Femur (tissue), 1 donor: ENCODE results near the gene PKMYT1.
"Not testable (repeated sequence)": the region's sequence is repeated elsewhere in the genome, so short reads cannot be mapped to it uniquely, and the experiment has no call there.

Experiments
- DNase-seq: peaks from one replicate; pipeline ENCODE4 v3.0.0-alpha.2; 2017

Gene PKMYT1

DNA sequence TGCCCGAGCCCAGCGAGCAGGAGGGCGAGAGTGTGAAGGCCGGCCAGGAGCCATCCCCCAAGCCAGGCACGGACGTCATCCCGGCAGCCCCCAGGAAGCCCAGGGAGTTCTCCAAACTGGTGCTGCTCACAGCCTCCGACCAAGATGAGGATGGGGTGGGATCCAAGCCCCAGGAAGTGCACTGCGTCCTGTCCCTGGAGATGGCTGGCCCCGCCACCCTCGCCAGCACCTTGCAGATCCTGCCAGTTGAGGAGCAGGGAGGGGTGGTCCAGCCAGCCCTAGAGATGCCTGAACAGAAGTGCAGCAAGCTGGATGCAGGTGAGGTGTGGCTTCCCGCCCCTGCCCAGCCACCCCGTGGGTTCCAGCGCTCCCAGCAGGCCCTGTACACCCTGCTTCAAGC, 50.6 kb downstream of the PKMYT1 start:
- no peak for DNase-seq

- DNase-seq, result no peak
Measured at GRCh38 chr16:2928796-2929195, 51.5 kb downstream of the PKMYT1 start.

DNA sequence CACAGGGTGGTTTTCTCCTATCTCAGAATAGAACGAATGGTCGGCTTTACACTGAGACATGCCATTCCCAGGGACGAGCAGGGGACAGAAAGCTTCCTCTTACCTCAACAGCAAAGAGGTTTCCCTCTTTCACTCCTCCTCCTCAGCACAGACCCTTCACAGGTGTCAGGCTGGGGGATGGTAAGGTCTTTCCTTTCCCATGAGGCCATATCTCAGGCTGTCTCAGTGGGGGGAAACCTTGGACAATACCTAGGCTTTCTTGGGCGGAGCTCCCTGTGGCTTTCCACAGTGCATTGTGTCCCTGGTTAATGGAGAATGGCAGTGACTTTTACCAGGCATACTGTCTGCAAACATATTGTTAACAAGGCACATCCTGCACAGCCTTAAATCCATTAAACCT, 52.1 kb downstream of the PKMYT1 start:
- DNase-seq, result not testable (repeated sequence)

DNA sequence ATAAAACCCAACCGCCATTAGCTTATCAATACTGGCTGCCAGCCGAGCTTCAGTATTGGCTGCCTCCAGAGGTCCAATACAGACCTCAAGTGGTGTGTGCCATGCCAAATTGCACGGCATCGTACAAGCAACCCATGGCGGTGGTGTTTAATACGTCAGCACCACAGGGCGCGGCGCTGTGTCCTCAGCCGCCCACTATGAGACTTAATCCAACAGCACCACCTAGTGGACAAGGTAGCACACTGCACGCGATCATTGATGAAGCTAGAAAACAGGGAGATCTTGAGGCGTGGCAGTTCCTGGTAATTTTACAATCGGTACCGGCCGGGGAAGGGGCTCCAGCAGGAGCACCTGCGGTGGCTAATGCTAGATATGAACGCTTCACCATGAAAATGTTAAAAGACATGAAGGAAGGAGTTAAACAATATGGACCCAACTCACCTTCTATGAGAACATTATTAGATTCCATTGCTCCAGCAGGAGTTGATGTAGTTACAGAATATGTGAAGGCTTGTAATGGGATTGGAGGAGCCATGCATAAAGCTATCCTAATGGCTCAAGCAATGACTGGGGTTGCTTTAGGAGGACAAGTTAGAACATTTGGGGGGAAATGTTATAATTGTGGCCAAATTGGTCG, 53.1 kb downstream of the PKMYT1 start:
- DNase-seq, result peak; percentile 88

- no peak for DNase-seq
Measured at GRCh38 chr16:2926650-2926999, 53.6 kb downstream of the PKMYT1 start.

DNA sequence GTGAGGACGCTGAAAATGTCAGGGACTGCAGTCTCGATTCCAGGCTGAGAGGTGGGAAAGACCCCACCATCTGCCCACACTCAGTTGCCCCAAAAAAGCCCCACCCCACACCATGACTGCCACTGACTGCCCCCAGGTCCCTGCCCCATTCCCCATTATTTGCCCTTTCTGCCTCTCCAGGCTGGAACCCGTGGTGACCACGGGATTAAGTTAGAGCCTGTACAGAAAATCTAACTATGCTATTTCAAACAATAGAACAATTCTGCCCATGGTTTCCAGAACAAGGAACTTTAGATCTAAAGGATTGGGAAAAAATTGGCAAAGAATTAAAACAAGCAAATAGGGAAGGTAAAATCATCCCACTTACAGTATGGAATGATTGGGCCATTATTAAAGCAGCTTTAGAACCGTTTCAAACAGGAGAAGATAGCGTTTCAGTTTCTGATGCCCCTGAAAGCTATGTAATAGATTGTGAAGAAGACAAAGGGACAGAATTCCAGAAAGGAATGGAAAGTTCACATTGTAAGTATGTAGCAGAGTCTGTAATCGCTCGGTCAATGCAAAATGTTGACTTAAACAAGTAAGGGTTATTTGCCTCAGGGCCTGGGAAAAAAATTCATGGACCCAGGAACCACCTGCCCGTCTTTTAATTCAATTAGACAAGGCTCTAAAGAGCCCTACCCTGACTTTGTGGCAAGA, 54.1 kb downstream of the PKMYT1 start:
- DNase-seq, result no peak

DNA sequence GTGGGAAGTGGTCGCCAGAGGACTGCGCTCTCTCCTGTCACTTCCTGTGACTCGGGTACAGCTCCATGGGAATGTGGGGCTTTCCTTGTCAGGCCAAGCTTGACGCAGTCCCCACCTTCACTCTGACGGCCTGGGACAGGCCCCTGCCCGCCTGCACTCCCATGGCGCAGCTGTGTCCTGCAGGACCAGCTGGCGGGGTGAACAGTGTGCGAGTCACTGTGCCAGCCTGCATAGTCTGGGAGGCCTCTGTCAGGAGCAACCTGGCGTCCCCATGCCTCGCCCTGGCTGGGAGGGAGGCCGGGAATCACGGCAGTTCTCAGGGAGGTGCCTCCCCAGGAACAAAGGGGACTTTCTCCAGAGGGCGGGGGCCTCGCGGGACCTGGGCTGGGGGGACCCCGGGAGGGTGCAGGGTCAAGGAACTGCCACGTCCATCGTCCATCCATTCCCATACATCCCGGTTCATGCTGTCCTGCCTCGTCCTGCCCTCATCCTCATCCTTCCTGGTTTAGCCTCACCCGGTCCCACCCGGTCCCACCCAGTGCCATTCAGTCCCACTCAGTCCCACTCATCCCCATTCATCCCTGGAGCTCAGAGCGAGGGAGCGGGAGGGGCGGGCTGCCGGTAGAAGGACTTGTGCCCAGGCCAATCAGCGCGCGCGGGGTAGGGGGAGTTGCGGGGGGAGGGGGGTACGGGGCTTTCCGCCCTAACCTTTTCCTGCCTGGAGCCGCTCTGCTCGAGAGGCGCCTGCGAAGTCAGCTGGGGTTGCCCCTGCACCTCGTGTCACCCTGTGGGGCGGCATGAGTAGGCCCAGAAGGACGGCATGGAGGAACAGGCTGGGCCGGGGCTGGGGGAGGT, 55.1 kb downstream of the PKMYT1 start:
- no peak for DNase-seq

DNA sequence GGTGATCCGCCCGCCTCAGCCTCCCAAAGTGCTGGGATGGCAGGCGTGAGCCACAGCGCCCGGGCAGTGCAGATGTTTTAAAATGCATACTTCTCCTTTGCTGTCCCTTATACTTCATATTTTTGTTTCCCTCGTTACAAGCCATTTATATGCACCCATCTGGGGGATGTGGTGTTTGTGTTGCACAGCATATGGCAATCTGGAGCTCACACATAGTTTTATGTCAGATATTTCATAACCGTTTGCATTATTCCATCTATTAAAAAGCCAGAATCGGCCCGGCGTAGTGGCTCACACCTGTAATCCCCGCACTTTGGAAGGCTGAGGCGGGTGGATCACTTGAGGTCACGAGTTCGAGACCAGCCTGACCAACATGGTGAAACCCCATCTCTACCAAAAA, 56.8 kb downstream of the PKMYT1 start:
- no peak for DNase-seq
